GM19099 (cell line): Measurements from ENCODE around the gene SYT14.

Experiments used
- POLR2A ChIP-seq: IDR thresholded peaks from 3 replicates; pipeline ENCODE4 v1.6.1; 2011; ENCODE audit warnings: low read depth; ENCODE audit not compliant: insufficient read length; ENCODE audit errors: extremely low read depth

The SYT14 gene

GRCh38 chr1:210214573-210215409 lies 276.8 kb downstream of the SYT14 start:
- no peak for TF ChIP-seq POLR2A

- TF ChIP-seq POLR2A = no peak
These were observed 279.5 kb downstream of the SYT14 start for GRCh38 chr1:210217482-210217881.

- TF ChIP-seq POLR2A = no peak
These were observed 280.0 kb downstream of the SYT14 start for GRCh38 chr1:210218047-210218446.
